AG04450 (cell line): ENCODE results near the gene DCUN1D3. TPM values are rescaled to one million over a fixed set of nuclear protein-coding genes. Genes with fewer than 3 reads are reported as not detected.
A peak's percentile ranks its signal among the peaks of the same experiment; 100 is the strongest.

Experiments
- CTCF ChIA-PET: fragments of 300-600, 350-600 bp; formaldehyde crosslinking; extraction: SDS; loops from one replicate; lab custom pipeline; 2022; ENCODE audit warnings: antibody characterized with exemption, inconsistent platforms; lab: Charles Lee
- POLR2A ChIA-PET: fragments of 350-600 bp; formaldehyde crosslinking; extraction: SDS; loops from one replicate; lab custom pipeline; 2021; ENCODE audit warnings: antibody characterized with exemption, inconsistent platforms; lab: Yijun Ruan, JAX
- DNase-seq: peaks from one replicate; pipeline ENCODE4 v3.0.0-alpha.2; 2011; ENCODE audit warnings: low read depth, low spot score
- H3K27ac ChIP-seq: one replicate; pipeline ENCODE4 v1.5.1; 2012; ENCODE audit warnings: low read depth, low read length, control low read depth
- H3K27me3 ChIP-seq: one replicate; pipeline ENCODE4 v1.6.0; 2012; ENCODE audit warnings: low read length; ENCODE audit not compliant: control insufficient read depth, insufficient read depth
- H3K4me3 ChIP-seq: 2 replicates; pipeline ENCODE4 v1.5.1; 2011; ENCODE audit warnings: mild to moderate bottlenecking, low read depth, low read length, control low read depth
- H3K9me3 ChIP-seq: 2 replicates; pipeline ENCODE4 v1.5.1; 2012; ENCODE audit warnings: low read length; ENCODE audit not compliant: control insufficient read depth, insufficient read depth
- CTCF ChIP-seq: IDR thresholded peaks from 2 replicates; pipeline ENCODE4 v1.5.1; 2011; ENCODE audit warnings: low read depth, low read length, control low read depth, inconsistent platforms
- polyA plus RNA-seq: library from polyadenylated mRNA; depleted of rRNA; stranded (reverse); fragments of >200 nt; gene quantifications from 2 replicates; pipeline ENCODE4 v1.2.3, GENCODE V29; 2011

The DCUN1D3 gene
- polyA plus RNA-seq, 1 experiment, result 11.3 TPM

- CTCF ChIA-PET, result no interaction called here
- POLR2A ChIA-PET, result interaction anchor here (0.5 kb wide), 1 partner anchor 78 kb away, joined by 5 read pairs; the partner anchor contains the start of genes ERI2 and REXO5
Measured at GRCh38 chr16:20884240-20884556, 16.0 kb downstream of the DCUN1D3 start.

GRCh38 chr16:20883554-20884239 is 16.5 kb downstream of the DCUN1D3 start:
- CTCF ChIA-PET, result interaction anchor here (0.6 kb wide), 1 partner anchor 15 kb away, joined by 3 read pairs; no protein-coding TSS in a partner anchor
- Histone ChIP-seq H3K27me3 (no peaks in the 10 kb centered on the region), H3K4me3 (no peak overlapping the region), H3K27ac (no peak overlapping the region), H3K9me3 (no peaks in the 10 kb centered on the region)
- no peak for DNase-seq
- TF ChIP-seq CTCF, result no peak
- POLR2A ChIA-PET, result interaction anchor here (0.5 kb wide), 1 partner anchor 77 kb away, joined by 5 read pairs; the partner anchor contains the start of genes ERI2 and REXO5

More at GRCh38 chr16:20884240-20884556, 16.0 kb downstream of the DCUN1D3 start:
- Histone ChIP-seq H3K27me3 (no peaks in the 10 kb centered on the region), H3K9me3 (no peaks in the 10 kb centered on the region), H3K4me3 (no peak overlapping the region), H3K27ac (no peak overlapping the region)
- peak; percentile 60 for DNase-seq
- no peak for TF ChIP-seq CTCF

GRCh38 chr16:20881503-20881878 is 18.7 kb downstream of the DCUN1D3 start:
- Histone ChIP-seq H3K27me3 (no peaks in the 10 kb centered on the region), H3K9me3 (no peaks in the 10 kb centered on the region), H3K27ac (no peak overlapping the region), H3K4me3 (no peak overlapping the region)
- CTCF ChIA-PET, result interaction anchor here (1.3 kb wide), 1 partner anchor 31 kb away, joined by 3 read pairs; no protein-coding TSS in a partner anchor
- no peak for TF ChIP-seq CTCF
- POLR2A ChIA-PET, result no interaction called here
- no peak for DNase-seq

- no peak for DNase-seq
- H3K9me3 ChIP-seq, result no peaks in the 10 kb centered on the region
- no peak overlapping the region for H3K4me3 ChIP-seq
- H3K27ac ChIP-seq, result no peak overlapping the region
- no peak for TF ChIP-seq CTCF
- ChIA-PET CTCF (interaction anchor here (0.9 to 1.3 kb wide), 2 partner anchors 12 to 30 kb away, joined by 3 read pairs; no protein-coding TSS in a partner anchor), POLR2A (interaction anchor here (0.9 kb wide), 1 partner anchor 20 kb away, joined by 7 read pairs; the partner anchor contains the start of genes DCUN1D3 and LYRM1)
- H3K27me3 ChIP-seq, result no peaks in the 10 kb centered on the region
Measured at GRCh38 chr16:20880867-20881502, 19.2 kb downstream of the DCUN1D3 start.
